Upper lobe of left lung (tissue), 6 donors: Measurements from ENCODE around the gene CPAMD8. TPM values are rescaled to one million over a fixed set of nuclear protein-coding genes. Genes with fewer than 3 reads are reported as not detected.

Experiments
- ATAC-seq, 2 donors: fragments of 200-7000 bp; cut with Tn5 transposase; one replicate each; pipeline ENCODE4 v1.9.1; 2022; ENCODE audit warnings: mild to moderate bottlenecking in 2 of 2, moderate library complexity in 2 of 2; ENCODE audit not compliant: low FRiP score in 2 of 2
- DNase-seq, 2 donors: peaks; one replicate each; pipeline ENCODE4 v3.0.0-alpha.2; 2019 to 2020
- H3K27ac ChIP-seq, 4 donors: fragments of 200-600 bp; sonication (generic); one replicate each; pipeline ENCODE4 v1.5.1; 2016 to 2019
- H3K27me3 ChIP-seq, 4 donors: fragments of 200-600 bp; sonication (generic); one replicate each; pipeline ENCODE4 v1.5.1; 2017 to 2019
- H3K36me3 ChIP-seq, 4 donors: fragments of 200-600 bp; sonication (generic); one replicate each; pipeline ENCODE4 v1.5.1; 2016 to 2019
- H3K4me1 ChIP-seq, 4 donors: fragments of 200-600 bp; sonication (generic); one replicate each; pipeline ENCODE4 v1.5.1; 2018 to 2019
- H3K4me3 ChIP-seq, 4 donors: fragments of 200-600 bp; sonication (generic); one replicate each; pipeline ENCODE4 v1.5.1; 2017 to 2019; ENCODE audit warnings: mild to moderate bottlenecking in 2 of 4, moderate library complexity in 1 of 4
- H3K9me3 ChIP-seq, 4 donors: fragments of 200-600 bp; sonication (generic); one replicate each; pipeline ENCODE4 v1.5.1; 2018 to 2019
- EP300 ChIP-seq, 4 donors: sonication (generic); formaldehyde crosslinking; IDR thresholded peaks; one replicate each; pipeline ENCODE4 v1.5.1; 2017; ENCODE audit warnings: antibody characterized with exemption in 4 of 4, control low read depth in 2 of 4
- POLR2A ChIP-seq, 4 donors: fragments of 450-650 bp; IDR thresholded peaks; one replicate each; pipeline ENCODE4 v1.5.1; 2016 to 2017; ENCODE audit warnings: antibody characterized with exemption in 4 of 4, mild to moderate bottlenecking in 2 of 4
- POLR2AphosphoS5 ChIP-seq, 2 donors: sonication (generic); formaldehyde crosslinking; IDR thresholded peaks; one replicate each; pipeline ENCODE4 v1.5.1; 2017; ENCODE audit warnings: antibody characterized with exemption in 2 of 2
- WGBS, 2 donors: methylation state at CpG; one replicate each; pipeline ENCODE4 v1.1.5; 2017 to 2018; 5-methylcytosine and 5-hydroxymethylcytosine counted together
- total RNA-seq, 6 donors: library from RNA; depleted of rRNA in 4 of 6; stranded (reverse); fragments of >200 nt in 4 of 6; gene quantifications; one replicate each; pipeline versions ENCODE4 v1.1.0 to v1.2.1, GENCODE V29; 2016 to 2021
- TF ChIP-seq, protein P1 (sequence below), 6 experiments: fragments of 450-650 bp in 4 of 6; fragments of 200-600 bp in 2 of 6; sonication (generic) in 2 of 6; IDR thresholded peaks; one replicate each; pipeline ENCODE4 v1.5.1; 2016 to 2019; ENCODE audit warnings: antibody characterized with exemption in 6 of 6
- donor health status: DM: no; HTN: no; CAD: no; lungs with moderate emphysema.
- donor health status: DM: no; HTN: yes; CAD: no; lungs with severe emphysema.

CPAMD8 gene
- total RNA-seq, 6 donors from 2014 or later, result 35.8 to 262 (median 61.1) TPM

- TF ChIP-seq POLR2AphosphoS5 (IDR thresholded peaks at IDR 0.05) (peak in 1 of 2 donors; percentile 65), POLR2A (IDR thresholded peaks at IDR 0.05) (peak in 2 of 4 donors; percentile 14 to 22), EP300 (IDR thresholded peaks at IDR 0.05) (peak in 1 of 4 donors; percentile 1)
- TF ChIP-seq, protein P1, sequence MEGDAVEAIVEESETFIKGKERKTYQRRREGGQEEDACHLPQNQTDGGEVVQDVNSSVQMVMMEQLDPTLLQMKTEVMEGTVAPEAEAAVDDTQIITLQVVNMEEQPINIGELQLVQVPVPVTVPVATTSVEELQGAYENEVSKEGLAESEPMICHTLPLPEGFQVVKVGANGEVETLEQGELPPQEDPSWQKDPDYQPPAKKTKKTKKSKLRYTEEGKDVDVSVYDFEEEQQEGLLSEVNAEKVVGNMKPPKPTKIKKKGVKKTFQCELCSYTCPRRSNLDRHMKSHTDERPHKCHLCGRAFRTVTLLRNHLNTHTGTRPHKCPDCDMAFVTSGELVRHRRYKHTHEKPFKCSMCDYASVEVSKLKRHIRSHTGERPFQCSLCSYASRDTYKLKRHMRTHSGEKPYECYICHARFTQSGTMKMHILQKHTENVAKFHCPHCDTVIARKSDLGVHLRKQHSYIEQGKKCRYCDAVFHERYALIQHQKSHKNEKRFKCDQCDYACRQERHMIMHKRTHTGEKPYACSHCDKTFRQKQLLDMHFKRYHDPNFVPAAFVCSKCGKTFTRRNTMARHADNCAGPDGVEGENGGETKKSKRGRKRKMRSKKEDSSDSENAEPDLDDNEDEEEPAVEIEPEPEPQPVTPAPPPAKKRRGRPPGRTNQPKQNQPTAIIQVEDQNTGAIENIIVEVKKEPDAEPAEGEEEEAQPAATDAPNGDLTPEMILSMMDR (IDR thresholded peaks at IDR 0.05), result peak in 4 of 6 experiments; percentile 5 to 46 (median 32)
- ATAC-seq (peak in 1 of 2 donors; percentile 25), DNase-seq (peak in 1 of 2 donors; percentile 39)
- Histone ChIP-seq H3K27ac (peak overlapping the region; percentile 86 to 96 (median 92)), H3K9me3 (no peaks in the 10 kb centered on the region), H3K4me3 (peak overlapping the region; percentile 39 to 49 (median 40)), H3K4me1 (peaks cover 31 to 72% (median 41%) of the 10 kb centered on the region in 4 donors), H3K27me3 (no peaks in the 10 kb centered on the region), H3K36me3 (peaks cover 0 to 17% (median 0%) of the 10 kb centered on the region in 4 donors)
- 36 to 59% methylated on average over 11 to 13 of the region's 22 CpGs for WGBS, 2 donors
Measured at GRCh38 chr19:16889366-16889882, 137.2 kb downstream of the CPAMD8 start.

DNA sequence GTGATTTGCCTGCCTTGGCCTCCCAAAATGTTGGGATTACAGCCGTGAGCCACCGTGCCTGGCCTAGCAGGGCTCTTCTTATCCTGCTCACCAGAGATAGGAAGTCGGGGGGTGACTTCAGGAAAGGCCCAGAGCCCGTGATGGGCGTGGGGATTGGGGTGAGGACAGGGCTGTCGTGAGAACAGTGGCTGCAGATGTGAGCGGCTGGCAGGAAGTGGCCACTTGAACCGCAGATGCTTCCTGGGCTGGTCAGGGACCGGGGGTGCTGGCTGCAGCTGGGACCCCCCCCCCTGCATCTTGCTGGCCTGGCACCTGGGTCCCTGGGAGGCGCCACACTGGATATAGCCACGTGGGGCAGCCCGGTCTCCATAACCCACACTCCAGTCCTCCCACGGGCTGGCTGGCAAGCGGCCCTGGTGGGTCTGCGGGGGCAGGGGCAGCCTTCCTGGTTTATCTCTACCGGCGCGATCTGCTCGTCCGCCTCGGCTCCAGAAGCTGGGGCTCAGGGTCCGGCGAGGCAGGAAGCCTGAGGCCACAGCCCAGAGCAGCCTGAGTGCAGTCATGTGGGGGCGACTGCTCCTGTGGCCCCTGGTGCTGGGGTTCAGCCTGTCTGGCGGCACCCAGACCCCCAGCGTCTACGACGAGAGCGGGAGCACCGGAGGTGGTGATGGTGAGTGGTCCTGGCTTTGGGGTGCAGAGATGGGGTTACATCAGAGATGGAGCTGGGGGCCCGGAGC, 137.8 kb downstream of the CPAMD8 start, which contains the start of gene F2RL3:
F2RL3 (plus strand) TSS at position 371 of the 737 bp plus-strand sequence; CDS start at position 562, 191 bp downstream.
- TF ChIP-seq POLR2AphosphoS5 (IDR thresholded peaks at IDR 0.05) (peak; percentile 95 to 96), EP300 (IDR thresholded peaks at IDR 0.05) (peak; percentile 44 to 100 (median 90)), POLR2A (IDR thresholded peaks at IDR 0.05) (peak in 2 of 4 donors; percentile 11 to 49)
- TF ChIP-seq, protein P1 (IDR thresholded peaks at IDR 0.05), result no peak

GRCh38 chr19:16887353-16888265, 139.0 kb downstream of the CPAMD8 start:
- peaks cover 0 to 17% (median 0%) of the 10 kb centered on the region in 4 donors for H3K36me3 ChIP-seq
- DNase-seq (no peak), ATAC-seq (no peak)
- WGBS, 2 donors, result 47 to 58% methylated on average over 10 to 17 of the region's 17 CpGs
- H3K27me3 ChIP-seq, result no peaks in the 10 kb centered on the region
- no peak overlapping the region for H3K4me3 ChIP-seq
- H3K4me1 ChIP-seq, result peaks cover 31 to 57% (median 33%) of the 10 kb centered on the region in 4 donors
- TF ChIP-seq POLR2A (IDR thresholded peaks at IDR 0.05), result no peak
- TF ChIP-seq, protein P1 (IDR thresholded peaks at IDR 0.05), result no peak
- peak in 1 of 2 donors; percentile 32 for TF ChIP-seq POLR2AphosphoS5 (IDR thresholded peaks at IDR 0.05)
- TF ChIP-seq EP300 (IDR thresholded peaks at IDR 0.05), result peak in 1 of 4 donors; percentile 55
- peak overlapping the region; percentile 86 to 94 (median 92) for H3K27ac ChIP-seq
- H3K9me3 ChIP-seq, result peaks cover 0 to 8% (median 3%) of the 10 kb centered on the region in 4 donors

More for the DNA sequence above, 137.8 kb downstream of the CPAMD8 start, which contains the start of gene F2RL3:
- Histone ChIP-seq H3K27me3 (no peaks in the 10 kb centered on the region), H3K9me3 (no peaks in the 10 kb centered on the region), H3K36me3 (peaks cover 0 to 17% (median 0%) of the 10 kb centered on the region in 4 donors), H3K4me3 (peak within 1 kb of the TSS; percentile 39 to 49 (median 40)), H3K4me1 (peaks cover 31 to 67% (median 41%) of the 10 kb centered on the region in 4 donors), H3K27ac (peak within 1 kb of the TSS; percentile 86 to 96 (median 92))
- WGBS, 2 donors, result 5 to 16% methylated on average over 18 to 26 of the region's 31 CpGs
- ATAC-seq (peak; percentile 25 to 56), DNase-seq (peak; percentile 73 to 85)

DNA sequence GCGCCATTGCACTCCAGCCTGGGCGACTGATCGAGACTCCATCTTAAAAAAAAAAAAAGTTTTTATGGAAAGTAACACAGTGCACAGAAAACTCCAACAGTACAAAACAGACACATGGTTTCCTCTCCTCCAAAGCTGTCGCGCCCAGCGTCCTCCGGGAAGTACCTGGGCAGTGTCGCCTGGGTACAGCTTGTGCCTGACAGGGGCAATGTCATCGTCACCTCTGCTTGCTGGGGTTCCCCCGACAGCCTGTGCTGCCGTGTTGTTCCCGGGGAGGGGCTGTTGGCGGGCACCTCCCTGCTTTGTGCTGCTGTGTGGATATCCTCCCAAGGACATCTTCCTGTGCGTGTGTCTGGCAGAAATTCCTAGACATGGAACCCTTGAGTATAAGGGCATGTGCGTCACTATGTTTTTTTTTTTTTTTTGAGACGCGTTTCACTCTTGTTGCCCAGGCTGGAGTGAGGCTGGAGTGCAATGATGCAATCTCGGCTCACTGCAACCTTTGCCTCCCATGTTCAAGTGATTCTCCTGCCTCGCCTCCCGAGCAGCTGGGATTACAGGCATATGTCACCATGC, 140.2 kb downstream of the CPAMD8 start:
- H3K27me3 ChIP-seq, result no peaks in the 10 kb centered on the region
- H3K4me3 ChIP-seq, result peak overlapping the region in 2 of 4 donors; percentile 3 to 17
- WGBS, 2 donors, result 34 to 45% methylated on average over 20 of the region's 20 CpGs
- peak; percentile 62 to 86 for ATAC-seq
- H3K27ac ChIP-seq, result peak overlapping the region; percentile 86 to 94 (median 92)
- H3K36me3 ChIP-seq, result peaks cover 0 to 12% (median 0%) of the 10 kb centered on the region in 4 donors
- peak in 2 of 4 donors; percentile 21 to 28 for TF ChIP-seq POLR2A (IDR thresholded peaks at IDR 0.05)
- peak; percentile 98 to 100 (median 100) for TF ChIP-seq EP300 (IDR thresholded peaks at IDR 0.05)
- peak; percentile 98 to 99 for TF ChIP-seq POLR2AphosphoS5 (IDR thresholded peaks at IDR 0.05)
- TF ChIP-seq, protein P1 (IDR thresholded peaks at IDR 0.05), result no peak
- peak; percentile 76 to 92 for DNase-seq
- peaks cover 30 to 48% (median 32%) of the 10 kb centered on the region in 4 donors for H3K4me1 ChIP-seq
- peaks cover 0 to 19% (median 12%) of the 10 kb centered on the region in 4 donors for H3K9me3 ChIP-seq
